Adipose tissue (tissue), 3 donors: Measurements from ENCODE around the gene TANC1. TPM values are rescaled to one million over a fixed set of nuclear protein-coding genes. Genes with fewer than 3 reads are reported as not detected.

Experiments used
- H3K27ac ChIP-seq: one replicate; pipeline ENCODE4 v1.5.1; 2013; ENCODE audit warnings: low read depth, low read length
- WGBS, 3 donors: extraction: QIAGEN DNeasy Blood & Tissue Kit; methylation state at CpG; one replicate each; pipeline ENCODE4 v1.1.7; 2013; 5-methylcytosine and 5-hydroxymethylcytosine counted together
- polyA plus RNA-seq, 3 donors: library from polyadenylated mRNA; stranded (reverse); fragments of 200-250 nt; gene quantifications; one replicate each; pipeline ENCODE4 v1.2.3, GENCODE V29; 2013
- donor health status: healthy with polysubstance abuse.
- donor health status: Bipolar disorder and iron deficiency.
- donor health status: healthy.

Gene TANC1
- polyA plus RNA-seq, 3 donors, result 4.9 to 10.1 (median 8.4) TPM

DNA sequence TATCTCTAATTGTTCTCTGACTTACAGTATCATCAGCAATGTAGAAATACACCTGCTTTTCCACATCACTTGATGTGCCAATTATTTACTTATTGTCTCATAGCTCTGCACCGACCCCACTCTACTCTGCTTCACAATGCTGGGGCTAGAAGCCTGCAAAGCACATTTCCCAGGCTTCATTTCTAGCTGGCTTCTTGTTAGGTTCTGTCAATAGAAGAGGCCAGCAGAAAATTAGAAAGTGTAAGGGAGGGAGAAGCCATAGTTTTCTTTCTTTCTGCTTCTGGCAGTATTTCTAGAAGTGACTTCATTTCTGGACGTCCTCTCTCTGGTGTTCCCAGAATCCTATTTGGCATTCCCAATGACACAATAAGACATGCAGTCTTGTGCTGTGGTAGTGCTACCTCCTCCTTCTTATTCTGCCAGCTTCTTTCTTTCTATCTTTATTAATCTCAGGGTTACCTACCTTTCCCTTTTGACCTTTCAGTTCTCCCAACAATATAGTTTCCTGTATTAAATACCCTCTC, 12.5 kb upstream of the TANC1 start:
- 55 to 63% (median 57%) methylated on average over 2 of the region's 2 CpGs for WGBS, 3 donors

GRCh38 chr2:158958365-158958764, 10.1 kb upstream of the TANC1 start:
- 94 to 98% (median 94%) methylated on average over 1 of the region's 1 CpG for WGBS, 3 donors

More for the DNA sequence above, 12.5 kb upstream of the TANC1 start:
- no peak overlapping the region for H3K27ac ChIP-seq

DNA sequence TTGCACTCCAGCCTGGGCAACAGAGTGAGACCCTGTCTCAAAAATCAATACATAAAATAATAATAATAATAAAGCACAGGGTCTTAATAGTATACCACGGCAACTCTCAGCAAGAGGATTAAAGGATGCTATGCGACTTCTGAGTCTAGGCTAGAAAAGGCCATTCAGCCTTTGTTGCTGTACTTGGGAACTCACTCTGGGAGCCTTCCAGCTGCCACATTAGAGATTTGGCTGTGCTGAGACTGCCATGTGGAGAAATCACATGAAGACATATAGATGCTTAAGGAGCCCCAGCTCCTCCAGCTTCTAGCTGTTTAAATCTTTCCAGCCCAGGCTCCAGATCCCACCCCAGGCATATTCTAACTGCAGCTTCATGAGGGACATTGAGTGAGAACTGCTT, 8.2 kb upstream of the TANC1 start:
- 97 to 100% (median 97%) methylated on average over 2 of the region's 2 CpGs for WGBS, 3 donors
- H3K27ac ChIP-seq, result no peak overlapping the region

More at GRCh38 chr2:158958365-158958764, 10.1 kb upstream of the TANC1 start:
- no peak overlapping the region for H3K27ac ChIP-seq

GRCh38 chr2:158962074-158962473, 6.4 kb upstream of the TANC1 start:
- WGBS, 3 donors, result 97 to 100% (median 100%) methylated on average over 1 of the region's 1 CpG
- H3K27ac ChIP-seq, result no peak overlapping the region

DNA sequence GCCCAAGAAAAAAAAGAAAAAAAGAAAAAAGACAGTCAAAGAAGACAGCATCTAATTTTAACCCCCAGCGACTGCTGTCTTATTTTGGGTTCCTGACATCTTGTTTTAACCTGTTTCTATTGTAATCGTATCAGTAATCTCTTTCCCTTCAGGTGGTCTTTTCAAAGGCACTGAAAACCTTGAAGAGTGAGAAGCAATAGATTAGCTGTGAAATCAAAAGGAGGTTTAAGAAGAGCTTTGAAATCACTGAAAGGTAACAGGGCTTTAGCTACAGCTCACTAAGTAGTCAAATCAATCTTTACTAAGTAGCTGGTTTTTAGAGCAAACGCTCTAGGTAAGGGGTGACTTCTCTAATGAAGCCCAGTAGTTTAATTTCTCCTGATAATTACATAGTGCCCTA, 5.4 kb upstream of the TANC1 start:
- 83 to 94% (median 91%) methylated on average over 3 of the region's 3 CpGs for WGBS, 3 donors
- H3K27ac ChIP-seq, result no peak overlapping the region

DNA sequence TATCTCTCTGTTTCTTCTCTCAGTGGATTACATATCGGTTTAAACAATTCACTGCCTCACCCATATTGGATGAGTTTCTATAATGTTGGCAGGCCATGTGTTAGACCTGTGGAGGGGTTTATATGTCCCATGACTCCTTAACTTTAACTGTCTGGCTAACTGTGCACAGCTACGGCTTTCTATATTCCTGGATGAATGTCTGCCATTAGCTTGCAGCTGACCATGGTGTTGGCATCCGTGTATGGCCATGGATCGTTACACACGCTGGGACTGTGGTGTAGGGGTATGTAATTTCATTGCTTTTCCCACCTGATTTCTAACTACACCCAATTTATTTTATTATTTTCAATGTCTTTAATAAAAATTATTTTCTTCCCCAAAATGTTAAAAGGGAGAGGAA, 3.3 kb upstream of the TANC1 start:
- H3K27ac ChIP-seq, result no peak overlapping the region
- 94 to 95% (median 95%) methylated on average over 5 of the region's 5 CpGs for WGBS, 3 donors

GRCh38 chr2:158965641-158966040, 2.8 kb upstream of the TANC1 start:
- 84 to 87% (median 87%) methylated on average over 3 of the region's 3 CpGs for WGBS, 3 donors
- H3K27ac ChIP-seq, result no peak overlapping the region

DNA sequence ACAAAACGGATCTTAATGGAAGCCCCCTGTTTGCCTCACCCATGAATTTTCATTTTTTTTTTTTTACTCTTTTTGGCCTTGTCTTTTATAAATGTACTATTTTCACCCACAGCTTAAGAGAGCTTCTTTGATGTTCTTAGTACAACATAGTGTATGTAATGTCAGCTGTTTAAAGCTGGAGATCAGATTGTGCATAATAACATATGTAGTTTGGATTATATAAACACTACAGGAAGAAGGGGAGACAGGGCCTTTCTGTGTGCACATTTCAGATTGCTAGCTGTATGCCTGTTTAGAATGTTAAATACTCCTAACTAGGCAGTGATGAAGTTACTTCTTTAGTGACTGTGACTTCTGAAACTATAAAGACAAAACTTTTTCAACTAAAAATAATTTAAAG, 2.1 kb upstream of the TANC1 start:
- no peak overlapping the region for H3K27ac ChIP-seq
- WGBS, 3 donors, result 82 to 98% (median 91%) methylated on average over 1 of the region's 1 CpG

DNA sequence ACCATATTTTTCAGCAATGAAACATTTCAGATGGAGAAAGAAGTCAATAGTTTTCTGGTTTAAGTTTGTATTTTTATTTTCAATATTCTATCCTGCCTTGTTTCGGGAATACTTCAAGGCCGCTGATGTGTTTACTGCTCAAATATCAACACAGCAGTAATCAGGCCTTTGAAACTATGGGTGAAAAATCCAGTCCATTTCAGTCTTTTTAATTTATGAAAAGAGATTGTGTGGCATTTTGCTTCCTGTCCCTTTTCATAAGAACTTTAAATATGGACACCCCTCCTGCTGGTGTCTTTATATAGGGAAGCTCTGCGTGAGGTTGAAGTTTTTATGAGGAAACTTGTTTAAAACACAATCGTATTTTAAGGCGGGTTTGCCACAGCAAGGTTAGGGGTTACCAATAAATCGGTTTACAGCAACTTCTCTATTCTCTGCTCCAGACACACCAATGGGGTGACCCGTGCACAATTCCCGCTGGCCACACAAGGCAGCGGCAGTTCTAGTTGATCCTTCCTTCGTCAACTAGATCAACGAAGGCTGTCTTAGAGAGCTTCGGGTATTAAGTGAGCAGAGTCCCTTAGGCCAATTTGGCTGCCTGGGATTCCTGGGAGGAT, 1.2 kb upstream of the TANC1 start:
- WGBS, 3 donors, result 52 to 57% (median 54%) methylated on average over 12 of the region's 12 CpGs
- H3K27ac ChIP-seq, result no peak overlapping the region

GRCh38 chr2:158967731-158968395, 577 bp upstream of the TANC1 start:
- no peak overlapping the region for H3K27ac ChIP-seq
- WGBS, 3 donors, result 2 to 3% (median 2%) methylated on average over 31 of the region's 31 CpGs

- H3K27ac ChIP-seq, result peak overlapping the region; percentile 68
- WGBS, 3 donors, result 0 to 1% (median 0%) methylated on average over 36 of the region's 36 CpGs
Measured at GRCh38 chr2:158969162-158969714, 798 bp downstream of the TANC1 start.

GRCh38 chr2:158969715-158970240, 1.3 kb downstream of the TANC1 start:
- 1 to 2% (median 1%) methylated on average over 25 of the region's 25 CpGs for WGBS, 3 donors
- H3K27ac ChIP-seq, result no peak overlapping the region

DNA sequence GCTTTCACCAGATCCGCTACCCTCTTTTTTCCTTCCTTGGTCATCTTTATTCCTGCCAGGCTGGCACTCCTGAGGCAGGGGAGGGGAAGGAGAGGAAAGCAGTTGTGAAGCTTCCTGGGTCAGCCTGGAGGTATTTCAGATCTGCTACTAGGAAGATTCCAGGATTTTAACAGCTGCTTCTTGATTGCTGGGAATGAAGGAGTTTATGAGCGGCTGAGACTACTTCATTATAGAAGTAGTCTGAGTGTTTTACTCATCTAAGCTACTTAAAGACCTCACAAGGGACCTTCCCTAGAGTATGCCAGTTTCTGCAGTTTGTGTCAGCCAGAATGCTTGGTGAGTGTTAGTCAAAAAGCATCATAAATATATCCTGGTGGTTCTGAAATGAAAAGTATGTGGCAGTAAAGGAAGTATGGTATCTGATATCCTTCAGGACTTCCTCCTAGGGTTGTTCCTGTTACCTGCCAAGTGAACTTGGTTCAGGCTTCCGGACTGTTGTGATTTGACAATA, 1.9 kb downstream of the TANC1 start:
- H3K27ac ChIP-seq, result no peak overlapping the region
- 19 to 26% (median 24%) methylated on average over 3 of the region's 3 CpGs for WGBS, 3 donors

- H3K27ac ChIP-seq, result no peak overlapping the region
- WGBS, 3 donors, result 73 to 84% (median 81%) methylated on average over 8 of the region's 8 CpGs
Measured at GRCh38 chr2:158973116-158973956, 4.9 kb downstream of the TANC1 start.

DNA sequence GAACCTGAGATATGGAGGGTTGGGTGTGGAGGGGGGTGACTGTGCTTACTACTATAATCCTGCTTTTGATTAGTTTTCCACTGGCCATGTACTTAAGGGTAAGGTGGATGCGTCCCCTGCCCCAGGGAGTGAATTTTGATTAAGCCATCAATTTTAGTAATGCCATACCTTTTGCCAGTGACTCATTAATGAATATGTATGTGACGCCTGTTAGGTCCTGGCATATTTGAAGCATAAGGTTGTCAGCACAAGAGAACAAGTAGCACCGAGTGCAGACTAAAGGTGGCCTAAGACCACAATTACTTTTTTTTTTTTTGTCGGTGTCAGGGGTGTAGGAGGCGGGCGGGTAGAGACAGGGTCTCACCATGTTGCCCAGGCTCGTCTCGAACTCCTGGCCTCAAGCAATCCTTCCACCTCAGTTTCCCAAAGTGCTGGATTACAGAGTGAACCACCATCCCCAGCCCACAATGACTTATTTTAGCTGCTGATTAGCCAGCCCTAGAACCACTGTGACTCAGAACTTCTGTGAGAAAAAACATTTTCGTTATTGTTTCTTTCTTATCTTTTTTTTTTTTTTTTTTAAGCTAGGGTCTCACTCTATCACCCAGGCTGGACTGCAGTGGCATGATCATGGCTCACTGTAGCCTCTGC, 7.0 kb downstream of the TANC1 start:
- H3K27ac ChIP-seq, result no peak overlapping the region
- WGBS, 3 donors, result 93 to 95% (median 94%) methylated on average over 9 of the region's 9 CpGs

- 96 to 99% (median 98%) methylated on average over 1 of the region's 1 CpG for WGBS, 3 donors
- no peak overlapping the region for H3K27ac ChIP-seq
Measured at GRCh38 chr2:158979772-158980171, 11.3 kb downstream of the TANC1 start.

GRCh38 chr2:158984604-158985135, 16.2 kb downstream of the TANC1 start:
- no peak overlapping the region for H3K27ac ChIP-seq
- 52 to 61% (median 60%) methylated on average over 5 of the region's 5 CpGs for WGBS, 3 donors

DNA sequence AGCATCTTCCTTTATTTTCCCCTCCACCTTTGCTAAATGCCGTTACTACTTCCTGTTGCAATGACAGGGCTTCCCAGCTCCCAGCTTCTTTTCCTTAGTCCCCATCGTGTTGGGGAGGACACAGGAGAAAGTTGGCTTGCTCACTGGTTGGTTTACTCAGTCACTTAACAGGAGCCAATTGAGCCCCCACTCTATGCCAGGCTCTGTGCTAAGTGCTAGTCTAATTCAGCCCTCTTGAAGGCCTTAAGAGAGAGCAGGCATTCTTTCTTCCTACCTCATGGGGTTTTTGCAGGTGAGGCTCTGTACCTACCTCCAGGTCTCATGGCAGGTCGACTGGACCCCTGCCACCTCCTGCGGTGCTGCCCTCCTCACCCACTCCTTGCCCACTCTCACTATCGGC, 20.1 kb downstream of the TANC1 start:
- no peak overlapping the region for H3K27ac ChIP-seq
- WGBS, 3 donors, result 60 to 74% (median 69%) methylated on average over 5 of the region's 5 CpGs
